IMR-90 (cell line): Measurements from ENCODE around the gene DPPA3. TPM values are rescaled to one million over a fixed set of nuclear protein-coding genes. Genes with fewer than 3 reads are reported as not detected.

Experiments used
- ATAC-seq: fragments of 200-7000 bp; cut with Tn5 transposase; 2 replicates; pipeline ENCODE4 v1.9.1; 2020; ENCODE audit warnings: low read depth, mild to moderate bottlenecking, moderate library complexity
- BruUV-seq: library from RNA; stranded (reverse); fragments of 400-500 nt; replicated peaks from 2 replicates; lab custom pipeline; 2021; lab: Mats Ljungman, UMichigan
- CTCF ChIA-PET: fragments of 300-600 bp; formaldehyde crosslinking; extraction: SDS; loops from one replicate; lab custom pipeline; 2021; ENCODE audit warnings: antibody characterized with exemption; lab: Yijun Ruan, JAX
- POLR2A ChIA-PET: fragments of 300-600 bp; sonication (Branson Sonifier 250); formaldehyde crosslinking; loops from one replicate; lab custom pipeline; 2022; ENCODE audit warnings: antibody characterized with exemption; ENCODE audit not compliant: unreplicated experiment; lab: Charles Lee
- DNase-seq: peaks from one replicate; pipeline ENCODE4 v3.0.0; 2013
- H2AFZ ChIP-seq: replicated peaks from 2 replicates; pipeline ENCODE3; 2013; ENCODE audit warnings: low read length, mild to moderate bottlenecking; ENCODE audit not compliant: poor library complexity
- H2AK5ac ChIP-seq: 2 replicates; pipeline ENCODE4 v1.6.1; 2013; ENCODE audit warnings: low read depth, low read length, inconsistent platforms
- H2AK9ac ChIP-seq: replicated peaks from 2 replicates; pipeline ENCODE3; 2013; ENCODE audit warnings: mild to moderate bottlenecking, low read depth, low read length, moderate library complexity; ENCODE audit not compliant: poor library complexity
- H2BK120ac ChIP-seq: 2 replicates; pipeline ENCODE4 v1.6.1; 2013; ENCODE audit warnings: low read depth, low read length, inconsistent platforms
- H2BK15ac ChIP-seq: 3 replicates; pipeline ENCODE4 v1.6.1; 2013; ENCODE audit warnings: low read depth, low read length, inconsistent platforms
- H2BK20ac ChIP-seq: 2 replicates; pipeline ENCODE4 v1.6.1; 2013; ENCODE audit warnings: low read depth, mild to moderate bottlenecking, inconsistent platforms, low read length, moderate library complexity
- H2BK5ac ChIP-seq: 2 replicates; pipeline ENCODE4 v1.6.1; 2013; ENCODE audit warnings: mild to moderate bottlenecking, low read depth, low read length, inconsistent platforms; ENCODE audit not compliant: poor library complexity, severe bottlenecking
- H3K14ac ChIP-seq: replicated peaks from 2 replicates; pipeline ENCODE4 v1.6.1; 2013; ENCODE audit warnings: low read depth, low read length, inconsistent platforms
- H3K18ac ChIP-seq: 2 replicates; pipeline ENCODE4 v1.6.1; 2013; ENCODE audit warnings: low read depth, low read length, control low read depth
- H3K23ac ChIP-seq: 2 replicates; pipeline ENCODE4 v1.6.1; 2013; ENCODE audit warnings: low read depth, low read length, inconsistent platforms
- H3K27ac ChIP-seq: 2 replicates; pipeline ENCODE4 v1.5.1; 2013; ENCODE audit warnings: mild to moderate bottlenecking, control low read depth, low read length; ENCODE audit not compliant: insufficient read depth
- H3K27me3 ChIP-seq: 2 replicates; pipeline ENCODE4 v1.6.1; 2013; ENCODE audit warnings: low read length; ENCODE audit not compliant: control insufficient read depth, insufficient read depth
- H3K36me3 ChIP-seq: 2 replicates; pipeline ENCODE4 v1.6.1; 2013; ENCODE audit warnings: low read length, mixed read lengths; ENCODE audit not compliant: control insufficient read depth, insufficient read depth
- H3K4ac ChIP-seq: 2 replicates; pipeline ENCODE4 v1.6.1; 2013; ENCODE audit warnings: low read depth, low read length, inconsistent platforms
- H3K4me1 ChIP-seq: 2 replicates; pipeline ENCODE4 v1.6.1; 2013; ENCODE audit warnings: low read length, mixed read lengths; ENCODE audit not compliant: control insufficient read depth, insufficient read depth
- H3K4me2 ChIP-seq: 2 replicates; pipeline ENCODE4 v1.6.1; 2013; ENCODE audit warnings: low read depth, mild to moderate bottlenecking, control low read depth, low read length, moderate library complexity
- H3K4me3 ChIP-seq: 2 replicates; pipeline ENCODE4 v1.5.1; 2013; ENCODE audit warnings: low read depth, mild to moderate bottlenecking, control low read depth, low read length, moderate library complexity; ENCODE audit not compliant: insufficient read depth
- H3K56ac ChIP-seq: 2 replicates; pipeline ENCODE4 v1.6.1; 2013; ENCODE audit warnings: low read length, inconsistent platforms; ENCODE audit not compliant: insufficient read depth; ENCODE audit errors: extremely low read depth
- H3K79me1 ChIP-seq, 2 experiments: 2 replicates each; pipeline ENCODE4 v1.6.1; 2013; ENCODE audit warnings: low read length in 2 of 2, inconsistent platforms in 1 of 2, low read depth in 1 of 2
- H3K9ac ChIP-seq: 2 replicates; pipeline ENCODE4 v1.6.1; 2013; ENCODE audit warnings: low read depth, low read length, control low read depth
- H3K9me1 ChIP-seq: 2 replicates; pipeline ENCODE4 v1.6.1; 2013; ENCODE audit warnings: low read length, inconsistent platforms; ENCODE audit not compliant: insufficient read depth
- H3K9me3 ChIP-seq: 2 replicates; pipeline ENCODE4 v1.6.1; 2013; ENCODE audit warnings: low read length; ENCODE audit not compliant: control insufficient read depth, insufficient read depth
- H4K20me1 ChIP-seq: 2 replicates; pipeline ENCODE4 v1.6.1; 2013; ENCODE audit warnings: low read length, inconsistent platforms; ENCODE audit not compliant: insufficient read depth
- H4K5ac ChIP-seq: 2 replicates; pipeline ENCODE4 v1.6.1; 2013; ENCODE audit warnings: mild to moderate bottlenecking, low read depth, low read length, control low read depth
- H4K8ac ChIP-seq, 2 experiments: 2 replicates each; pipeline ENCODE4 v1.6.1; 2013; ENCODE audit warnings: low read depth in 2 of 2, low read length in 2 of 2, control low read depth in 1 of 2, inconsistent platforms in 1 of 2
- H4K91ac ChIP-seq: 2 replicates; pipeline ENCODE4 v1.6.1; 2013; ENCODE audit warnings: low read depth, low read length, inconsistent platforms; ENCODE audit not compliant: insufficient read depth
- BHLHE40 ChIP-seq: fragments of 150-350 bp; IDR thresholded peaks from 2 replicates; pipeline ENCODE4 v1.6.1; 2016; ENCODE audit warnings: mild to moderate bottlenecking, low read depth, low read length
- CEBPB ChIP-seq: IDR thresholded peaks from 2 replicates; pipeline ENCODE4 v1.6.1; 2012; ENCODE audit warnings: low read depth, low read length, improper control_type of control experiment
- CHD1 ChIP-seq: IDR thresholded peaks from 2 replicates; pipeline ENCODE4 v1.6.1; 2012; ENCODE audit warnings: low read depth, low read length, improper control_type of control experiment
- CTCF ChIP-seq: conservative IDR thresholded peaks from 2 replicates; pipeline ENCODE4 v1.5.1; 2012; ENCODE audit warnings: mild to moderate bottlenecking, low read depth, low read length, improper control_type of control experiment
- ELK1 ChIP-seq: fragments of 150-350 bp; IDR thresholded peaks from 2 replicates; pipeline ENCODE4 v1.6.1; 2016; ENCODE audit warnings: low read depth, mild to moderate bottlenecking, low read length, moderate library complexity, borderline replicate concordance
- FOS ChIP-seq: fragments of 150-350 bp; IDR thresholded peaks from 2 replicates; pipeline ENCODE4 v1.6.1; 2016; ENCODE audit warnings: low read depth, low read length
- MAFK ChIP-seq: IDR thresholded peaks from 2 replicates; pipeline ENCODE4 v1.6.1; 2012; ENCODE audit warnings: low read depth, low read length, improper control_type of control experiment
- MAZ ChIP-seq: IDR thresholded peaks from 2 replicates; pipeline ENCODE4 v1.6.1; 2012; ENCODE audit warnings: low read depth, mild to moderate bottlenecking, low read length, improper control_type of control experiment, moderate library complexity, borderline replicate concordance
- MXI1 ChIP-seq: IDR thresholded peaks from 2 replicates; pipeline ENCODE4 v1.6.1; 2012; ENCODE audit warnings: low read depth, mild to moderate bottlenecking, low read length, moderate library complexity, borderline replicate concordance
- NFE2L2 ChIP-seq: fragments of 150-350 bp; IDR thresholded peaks from 2 replicates; pipeline ENCODE4 v1.6.1; 2016; ENCODE audit warnings: low read depth, mild to moderate bottlenecking, low read length
- POLR2A ChIP-seq: IDR thresholded peaks from 2 replicates; pipeline ENCODE4 v1.6.1; 2012; ENCODE audit warnings: mild to moderate bottlenecking, low read depth, low read length
- RAD21 ChIP-seq: IDR thresholded peaks from 2 replicates; pipeline ENCODE4 v1.6.1; 2012; ENCODE audit warnings: low read length, improper control_type of control experiment
- RCOR1 ChIP-seq: IDR thresholded peaks from 2 replicates; pipeline ENCODE4 v1.6.1; 2012; ENCODE audit warnings: mild to moderate bottlenecking, low read length, improper control_type of control experiment; ENCODE audit not compliant: insufficient replicate concordance
- RFX5 ChIP-seq: IDR thresholded peaks from 2 replicates; pipeline ENCODE4 v1.8.0; 2012; ENCODE audit warnings: low read depth, mild to moderate bottlenecking, low read length, moderate library complexity
- SMC3 ChIP-seq: fragments of 150-350 bp; IDR thresholded peaks from 2 replicates; pipeline ENCODE4 v1.6.1; 2016; ENCODE audit warnings: low read depth, mild to moderate bottlenecking, antibody characterized with exemption, low read length, moderate library complexity
- USF2 ChIP-seq: fragments of 150-350 bp; IDR thresholded peaks from 2 replicates; pipeline ENCODE4 v1.6.1; 2017; ENCODE audit warnings: mild to moderate bottlenecking, antibody characterized with exemption, low read length, low read depth
- WGBS, 2 experiments: methylation state at CpG; one replicate each; pipeline versions ENCODE4 v1.1.5 to v1.1.7; 2013; ENCODE audit warnings: missing lambda C conversion rate in 2 of 2; ENCODE audit not compliant: insufficient read length in 1 of 2; ENCODE audit errors: extremely low coverage in 2 of 2; 5-methylcytosine and 5-hydroxymethylcytosine counted together
- dilution Hi-C: fragments of 300-500 bp; cut with HindIII; formaldehyde crosslinking; loops from one replicate; pipeline ENCODE4 v1.14.3; 2018; ENCODE audit warnings: low sequenced_read_pairs; ENCODE audit not compliant: unreplicated experiment
- in situ Hi-C: fragments of 300-500 bp; cut with MboI; formaldehyde crosslinking; loops from 3 replicates; pipeline ENCODE4 v1.14.3; 2019; ENCODE audit warnings: low sequenced_read_pairs, inconsistent platforms, mixed read lengths
- intact Hi-C: fragments of 100-400 bp; cut with micrococcal nuclease; formaldehyde crosslinking; loops from 2 replicates; pipeline ENCODE4 v1.10.0; 2022
- polyA plus RNA-seq, 3 experiments: library from polyadenylated mRNA; depleted of rRNA; stranded (reverse); fragments of >200 nt; gene quantifications; 2 replicates each; pipeline ENCODE4 v1.2.3, GENCODE V29; 2012; ENCODE audit warnings: low replicate concordance in 1 of 3
- total RNA-seq: library from RNA; depleted of rRNA; stranded (reverse); fragments of >200 nt; gene quantifications from 2 replicates; pipeline ENCODE4 v1.2.3, GENCODE V29; 2012

DPPA3 gene
- total and polyA plus RNA-seq, 2 of the 4 experiments (the other 2 are of a cell fraction): not detected

GRCh38 chr12:7747246-7747645, 36.0 kb downstream of the DPPA3 start, which contains the start of gene CLEC4C:
TSS of gene CLEC4C (minus strand) at chr12:7747375. CDS start at chr12:7747348, 27 bp downstream.
- Histone ChIP-seq H3K9ac (no peak within 1 kb of the TSS), H3K79me1 (no peaks in the 10 kb centered on the region), H3K4ac (no peak within 1 kb of the TSS), H3K27me3 (no peaks in the 10 kb centered on the region), H3K9me3 (peaks cover 10% of the 10 kb centered on the region), H2AK9ac (no peak within 1 kb of the TSS), H3K9me1 (no peaks in the 10 kb centered on the region), H4K20me1 (no peaks in the 10 kb centered on the region), H3K27ac (no peak within 1 kb of the TSS), H2AFZ (no peak within 1 kb of the TSS), H4K8ac (no peak within 1 kb of the TSS), H3K4me1 (no peaks in the 10 kb centered on the region), H3K23ac (no peak within 1 kb of the TSS), H3K18ac (no peak within 1 kb of the TSS), H2BK15ac (no peak within 1 kb of the TSS), H3K4me3 (no peak within 1 kb of the TSS), H3K14ac (no peak within 1 kb of the TSS), H3K56ac (no peak within 1 kb of the TSS), H2AK5ac (no peak within 1 kb of the TSS), H2BK20ac (no peak within 1 kb of the TSS), H4K91ac (no peak within 1 kb of the TSS), H3K4me2 (no peak within 1 kb of the TSS), H2BK5ac (no peak within 1 kb of the TSS), H4K5ac (no peak within 1 kb of the TSS), H3K36me3 (no peaks in the 10 kb centered on the region), H2BK120ac (no peak within 1 kb of the TSS)
- intact Hi-C loops (no loop called here), dilution Hi-C loops (no loop called here), in situ Hi-C loops (no loop called here)
- 50% methylated on average over 2 of the region's 5 CpGs; no CpG with 5 or more reads in 1 of the 2 experiments for WGBS, 2 experiments
- POLR2A ChIA-PET: no interaction called here
- BruUV-seq: no TSS peak
- TF ChIP-seq MXI1 (no peak), CHD1 (no peak), CEBPB (no peak), RAD21 (no peak), SMC3 (no peak), ELK1 (no peak), POLR2A (no peak), CTCF (no peak), RFX5 (no peak), MAZ (no peak), FOS (no peak), MAFK (no peak), USF2 (no peak), NFE2L2 (no peak), BHLHE40 (no peak), RCOR1 (no peak)
- DNase-seq: no peak
- CTCF ChIA-PET: no interaction called here
- no peak for ATAC-seq
